AG10803 (cell line): ENCODE measurements around the gene HNRNPH3.

ENCODE experiments used
- DNase-seq: peaks from one replicate; pipeline ENCODE4 v3.0.0; 2010; ENCODE audit warnings: low read depth
- H3K4me3 ChIP-seq: 2 replicates; pipeline ENCODE4 v1.5.1; 2011; ENCODE audit warnings: mild to moderate bottlenecking, low read length, control low read depth
- TF ChIP-seq, protein P1 (sequence below): conservative IDR thresholded peaks from 2 replicates; pipeline ENCODE4 v1.5.1; 2011; ENCODE audit warnings: mild to moderate bottlenecking, low read length, control low read depth, inconsistent platforms

HNRNPH3 gene

DNA sequence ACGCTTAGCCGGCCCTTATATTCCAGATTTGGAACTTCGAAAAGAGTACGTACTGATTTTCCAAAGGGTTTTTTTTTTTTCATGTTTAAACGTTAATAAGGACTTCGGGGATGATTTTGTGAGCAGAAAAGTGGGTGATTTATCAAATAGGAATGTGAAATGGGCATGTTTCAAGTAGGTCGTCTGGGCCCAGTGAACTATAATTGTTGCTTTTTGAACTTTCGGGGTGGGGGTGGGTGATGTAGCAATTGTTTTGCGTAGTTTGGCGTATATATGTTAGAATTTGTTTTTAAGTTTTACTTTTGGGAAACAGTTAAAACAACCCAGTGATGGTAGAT is 1.2 kb downstream of the HNRNPH3 start:
- peak; percentile 76 for DNase-seq

DNA sequence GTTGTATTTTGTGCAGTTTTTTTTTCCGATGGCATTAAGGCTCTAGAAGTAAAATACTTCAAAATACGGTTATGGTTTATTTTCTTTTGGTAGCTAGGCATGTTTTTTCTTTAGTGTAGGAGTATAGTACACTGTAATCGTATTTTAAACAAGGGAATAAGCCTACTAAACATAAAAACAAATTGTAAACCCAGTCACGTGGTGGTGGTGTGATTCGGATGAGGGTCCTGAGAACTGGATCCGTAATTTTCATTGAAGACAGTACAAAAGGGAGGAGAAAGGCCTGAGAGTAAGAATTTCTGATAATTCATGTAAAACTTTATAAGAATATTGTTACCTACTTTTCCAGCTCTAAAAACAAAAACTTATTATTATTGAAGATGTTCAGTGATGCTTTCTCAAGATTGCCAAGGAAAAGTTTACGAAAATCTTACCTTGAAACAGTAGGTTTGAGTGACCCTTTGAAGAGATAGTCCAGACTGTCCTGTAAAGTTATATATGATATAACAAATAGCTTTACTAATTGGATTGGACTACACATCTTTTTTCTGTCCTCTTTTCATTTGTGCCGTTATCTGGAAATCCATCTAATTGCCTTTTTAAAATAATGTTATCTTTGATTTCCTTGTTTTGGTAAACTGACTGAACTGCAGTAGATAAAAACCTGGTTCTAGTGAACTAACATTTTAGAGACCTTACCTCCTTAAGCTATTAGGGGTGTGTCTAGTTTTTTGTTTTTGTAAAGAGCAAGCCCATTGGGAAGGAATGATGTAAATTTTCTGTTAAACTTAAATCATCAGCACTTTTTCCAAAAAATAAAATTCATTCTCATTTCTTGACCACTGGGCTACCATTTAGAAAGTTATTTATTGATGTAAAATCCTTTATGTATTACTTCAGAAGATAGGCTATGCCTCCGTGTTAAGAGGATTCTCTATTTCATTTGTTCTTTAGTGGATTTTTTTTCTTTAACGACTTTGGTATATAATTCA is 1.9 kb downstream of the HNRNPH3 start:
- TF ChIP-seq, protein P1, sequence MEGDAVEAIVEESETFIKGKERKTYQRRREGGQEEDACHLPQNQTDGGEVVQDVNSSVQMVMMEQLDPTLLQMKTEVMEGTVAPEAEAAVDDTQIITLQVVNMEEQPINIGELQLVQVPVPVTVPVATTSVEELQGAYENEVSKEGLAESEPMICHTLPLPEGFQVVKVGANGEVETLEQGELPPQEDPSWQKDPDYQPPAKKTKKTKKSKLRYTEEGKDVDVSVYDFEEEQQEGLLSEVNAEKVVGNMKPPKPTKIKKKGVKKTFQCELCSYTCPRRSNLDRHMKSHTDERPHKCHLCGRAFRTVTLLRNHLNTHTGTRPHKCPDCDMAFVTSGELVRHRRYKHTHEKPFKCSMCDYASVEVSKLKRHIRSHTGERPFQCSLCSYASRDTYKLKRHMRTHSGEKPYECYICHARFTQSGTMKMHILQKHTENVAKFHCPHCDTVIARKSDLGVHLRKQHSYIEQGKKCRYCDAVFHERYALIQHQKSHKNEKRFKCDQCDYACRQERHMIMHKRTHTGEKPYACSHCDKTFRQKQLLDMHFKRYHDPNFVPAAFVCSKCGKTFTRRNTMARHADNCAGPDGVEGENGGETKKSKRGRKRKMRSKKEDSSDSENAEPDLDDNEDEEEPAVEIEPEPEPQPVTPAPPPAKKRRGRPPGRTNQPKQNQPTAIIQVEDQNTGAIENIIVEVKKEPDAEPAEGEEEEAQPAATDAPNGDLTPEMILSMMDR, result no peak
- DNase-seq, result no peak

More for the DNA sequence above, 1.2 kb downstream of the HNRNPH3 start:
- peak overlapping the region; percentile 93 for H3K4me3 ChIP-seq
- TF ChIP-seq, protein P1, result no peak

DNA sequence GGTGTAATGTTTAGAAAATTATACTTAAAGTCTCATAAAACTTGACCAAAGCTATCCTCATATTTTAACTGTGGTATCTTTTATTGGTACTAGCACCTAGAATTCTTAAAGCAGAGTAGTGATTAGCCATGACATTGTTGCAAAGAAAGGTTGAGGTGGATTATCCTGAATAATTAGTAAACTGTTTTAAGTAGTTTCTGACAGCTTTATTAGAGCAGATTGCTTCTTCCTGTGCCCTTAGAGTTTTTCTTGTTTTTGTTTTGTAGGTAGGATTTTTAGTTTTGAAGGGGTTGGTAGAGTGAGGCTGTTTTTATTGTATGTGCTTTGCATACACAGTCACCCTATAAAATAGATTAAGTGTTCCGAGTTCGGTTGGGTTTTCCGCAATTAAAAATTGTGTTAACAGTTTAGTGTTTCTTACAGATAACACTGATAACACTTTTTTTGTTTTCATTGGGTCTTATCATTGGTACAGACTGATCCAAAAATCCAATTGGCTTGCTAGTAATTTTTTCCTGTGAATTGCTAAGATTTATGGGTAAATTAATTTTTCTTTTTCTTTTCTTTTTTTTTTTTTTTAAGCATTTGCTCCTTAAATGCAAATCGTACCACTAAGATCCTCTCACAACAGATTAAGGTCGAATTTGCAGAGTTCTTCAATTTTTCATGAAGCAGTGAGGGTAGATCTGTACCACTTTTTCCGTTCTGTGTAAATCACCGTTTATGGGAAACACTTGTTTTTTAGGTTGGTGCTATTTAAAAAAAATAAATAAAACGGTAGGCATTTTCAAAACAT is 3.0 kb downstream of the HNRNPH3 start:
- TF ChIP-seq, protein P1, result no peak
- H3K4me3 ChIP-seq, result peak overlapping the region; percentile 93
- DNase-seq, result no peak

More for the DNA sequence above, 1.9 kb downstream of the HNRNPH3 start:
- H3K4me3 ChIP-seq, result peak overlapping the region; percentile 93

DNA sequence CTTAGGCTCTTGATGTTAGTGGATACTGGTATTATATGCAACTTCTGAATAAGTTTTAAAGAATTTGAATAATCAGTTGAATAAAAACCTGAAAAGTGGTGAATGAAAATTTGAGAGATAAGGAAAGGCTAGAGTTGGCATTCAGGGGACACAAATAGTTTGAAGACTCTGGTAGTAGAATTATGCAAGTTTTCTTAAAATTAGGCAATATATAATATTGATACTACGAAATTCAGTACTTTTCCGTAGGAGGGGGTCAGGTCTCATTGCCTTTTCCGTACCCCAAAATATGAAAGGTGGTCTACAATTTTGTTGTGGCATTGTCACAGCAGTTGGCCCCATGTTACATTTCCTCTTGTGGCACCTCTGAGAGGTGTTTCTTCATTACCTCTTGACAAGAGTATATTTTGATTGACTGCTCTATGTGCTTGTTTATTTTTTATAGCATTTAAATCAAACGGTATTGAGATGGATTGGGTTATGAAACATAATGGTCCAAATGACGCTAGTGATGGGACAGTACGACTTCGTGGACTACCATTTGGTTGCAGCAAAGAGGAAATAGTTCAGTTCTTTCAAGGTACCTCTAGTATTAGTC is 5.0 kb downstream of the HNRNPH3 start:
- TF ChIP-seq, protein P1, result no peak
- no peak overlapping the region for H3K4me3 ChIP-seq
- no peak for DNase-seq

DNA sequence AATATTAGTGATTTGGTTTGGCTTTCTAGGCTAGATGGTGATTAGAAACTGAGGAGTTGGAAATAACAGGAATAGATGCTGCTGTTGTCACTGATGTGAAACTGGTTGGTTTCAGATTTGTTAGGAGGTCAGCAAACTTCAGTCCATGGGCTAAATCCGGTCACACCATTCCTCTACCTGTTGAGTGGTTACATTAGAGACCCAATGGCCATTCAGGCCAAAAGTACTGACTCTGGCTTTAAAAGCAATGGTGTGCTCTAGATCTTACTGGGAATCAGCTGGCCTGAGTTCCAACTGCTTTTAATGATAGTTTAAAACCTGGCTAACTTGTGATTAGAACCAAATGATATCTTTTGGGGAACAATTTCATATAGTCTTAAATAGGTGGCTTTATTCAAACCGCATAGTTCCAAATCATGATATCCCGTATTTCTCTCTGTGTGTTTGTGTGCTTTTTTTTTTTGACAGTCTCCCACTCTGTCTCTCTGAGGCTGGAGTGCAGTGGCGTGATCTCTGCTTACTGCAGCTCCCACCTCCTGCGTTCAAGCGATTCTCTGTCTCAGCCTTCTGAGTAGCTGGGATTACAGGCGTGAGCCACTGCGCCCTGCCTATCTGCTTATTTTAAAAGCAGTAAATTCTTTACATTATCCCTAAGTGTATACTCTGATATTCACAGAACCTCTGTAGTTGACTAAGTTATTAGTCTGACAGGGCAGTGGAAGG is 8.7 kb downstream of the HNRNPH3 start:
- TF ChIP-seq, protein P1, result no peak
- DNase-seq, result no peak
- H3K4me3 ChIP-seq, result no peak overlapping the region

DNA sequence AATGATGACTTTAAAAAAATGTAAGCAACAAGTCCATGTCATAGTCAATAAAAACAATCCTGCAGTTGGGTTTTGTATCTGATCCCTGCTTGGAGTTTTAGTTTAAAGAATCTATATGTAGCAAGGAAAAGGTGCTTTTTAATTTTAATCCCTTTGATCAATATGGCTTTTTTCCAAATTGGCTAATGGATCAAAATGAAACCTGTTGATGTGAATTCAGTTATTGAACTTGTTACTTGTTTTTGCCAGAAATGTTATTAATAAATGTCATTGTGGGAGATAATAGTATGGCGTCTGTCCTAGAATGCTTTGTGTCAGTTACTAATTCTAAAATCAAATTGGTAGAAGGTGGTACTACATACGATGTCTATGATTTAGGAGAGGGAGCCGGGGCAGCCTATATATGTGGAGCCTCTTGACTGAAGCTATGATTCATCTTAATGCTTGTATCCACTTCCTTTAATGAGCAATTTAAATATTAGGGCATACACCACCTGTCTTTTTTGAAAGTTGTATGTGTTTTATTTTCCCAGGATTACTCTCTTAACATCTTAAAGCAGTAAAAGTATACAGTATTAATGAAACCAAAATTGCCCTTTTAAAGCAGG is 11.1 kb downstream of the HNRNPH3 start:
- no peak overlapping the region for H3K4me3 ChIP-seq
- TF ChIP-seq, protein P1, result no peak
- no peak for DNase-seq
